GM23338 (cell line): ENCODE measurements around the gene AMOTL1. TPM values are rescaled to one million over a fixed set of nuclear protein-coding genes. Genes with fewer than 3 reads are reported as not detected.
A peak's percentile ranks its signal among the peaks of the same experiment; 100 is the strongest.

ENCODE experiments used
- ATAC-seq: fragments of 200-7000 bp; cut with Tn5 transposase; 3 replicates; pipeline ENCODE4 v1.9.1; 2020
- DNase-seq: peaks from one replicate; pipeline ENCODE4 v3.0.0-alpha.2; 2015; ENCODE audit warnings: low spot score
- H2AFZ ChIP-seq: fragments of 200-600 bp; sonication (generic); 2 replicates; pipeline ENCODE4 v1.8.0; 2016; ENCODE audit warnings: antibody characterized with exemption, mild to moderate bottlenecking, moderate library complexity
- H3F3A ChIP-seq: fragments of 200-600 bp; sonication (generic); replicated peaks from 2 replicates; pipeline ENCODE4 v1.8.0; 2017; ENCODE audit warnings: antibody characterized with exemption, mixed run types, low read depth
- H3K27ac ChIP-seq: fragments of 200-600 bp; sonication (generic); 2 replicates; pipeline ENCODE4 v1.6.1; 2016; ENCODE audit warnings: low read depth
- H3K27me3 ChIP-seq: fragments of 200-600 bp; sonication (generic); 2 replicates; pipeline ENCODE4 v1.8.0; 2016; ENCODE audit warnings: mild to moderate bottlenecking, mixed run types, moderate library complexity; ENCODE audit not compliant: insufficient read depth
- H3K36me3 ChIP-seq: fragments of 200-600 bp; sonication (generic); 2 replicates; pipeline ENCODE4 v1.8.0; 2016; ENCODE audit warnings: mild to moderate bottlenecking; ENCODE audit not compliant: insufficient read depth
- H3K4me1 ChIP-seq: fragments of 200-600 bp; sonication (generic); 2 replicates; pipeline ENCODE4 v1.8.0; 2016; ENCODE audit warnings: mild to moderate bottlenecking, moderate library complexity; ENCODE audit not compliant: insufficient read depth
- H3K4me2 ChIP-seq: fragments of 200-600 bp; sonication (generic); 2 replicates; pipeline ENCODE4 v1.7.1; 2017; ENCODE audit warnings: mixed run types
- H3K4me3 ChIP-seq: fragments of 200-600 bp; sonication (generic); 2 replicates; pipeline ENCODE4 v1.6.1; 2016; ENCODE audit warnings: mixed run types
- H3K79me2 ChIP-seq: fragments of 200-600 bp; sonication (generic); replicated peaks from 2 replicates; pipeline ENCODE4 v1.8.0; 2017; ENCODE audit warnings: mild to moderate bottlenecking; ENCODE audit not compliant: insufficient read depth
- H3K9me2 ChIP-seq: fragments of 200-600 bp; sonication (generic); 2 replicates; pipeline ENCODE4 v1.8.0; 2017; ENCODE audit not compliant: insufficient read depth
- H4K20me1 ChIP-seq: fragments of 200-600 bp; sonication (generic); replicated peaks from 2 replicates; pipeline ENCODE4 v1.8.0; 2017; ENCODE audit warnings: mild to moderate bottlenecking; ENCODE audit not compliant: insufficient read depth
- H3K27ac Mint-ChIP-seq: 2 replicates; pipeline ENCODE4 v1.8.0; 2020; ENCODE audit warnings: inconsistent platforms, mild to moderate bottlenecking, moderate library complexity, mixed read lengths
- H3K27me3 Mint-ChIP-seq: 3 replicates; pipeline ENCODE4 v1.8.0; 2022; ENCODE audit warnings: low read depth, mild to moderate bottlenecking, moderate library complexity, mixed read lengths, inconsistent platforms; ENCODE audit not compliant: insufficient read depth, poor library complexity
- H3K36me3 Mint-ChIP-seq: 3 replicates; pipeline ENCODE4 v1.8.0; 2021; ENCODE audit warnings: low read depth, mild to moderate bottlenecking, inconsistent platforms, moderate library complexity, mixed read lengths
- H3K4me1 Mint-ChIP-seq: 3 replicates; pipeline ENCODE4 v1.8.0; 2020; ENCODE audit warnings: mild to moderate bottlenecking, inconsistent platforms, mixed read lengths
- H3K4me3 Mint-ChIP-seq: 3 replicates; pipeline ENCODE4 v1.8.0; 2021; ENCODE audit warnings: moderate library complexity, mild to moderate bottlenecking, inconsistent platforms, mixed read lengths
- H3K9me3 Mint-ChIP-seq: 3 replicates; pipeline ENCODE4 v1.8.0; 2020; ENCODE audit warnings: moderate library complexity, mild to moderate bottlenecking, inconsistent platforms, mixed read lengths
- CREB1 ChIP-seq: fragments of 250-450 bp; sonication (Bioruptor Pico); IDR thresholded peaks from 2 replicates; pipeline ENCODE4 v1.5.0; 2020; ENCODE audit warnings: low read depth, mild to moderate bottlenecking, moderate library complexity
- CTCF ChIP-seq, 2 experiments: fragments of 200-600 bp in 1 of 2; sonication (generic) in 1 of 2; conservative IDR thresholded peaks; 2 replicates each; pipeline versions ENCODE4 v1.5.1 to v1.6.1; 2016 to 2017; ENCODE audit warnings: antibody characterized with exemption in 2 of 2, low read depth in 2 of 2, mild to moderate bottlenecking in 2 of 2, moderate library complexity in 1 of 2
- ETS1 ChIP-seq: IDR thresholded peaks from 2 replicates; pipeline ENCODE4 v1.6.1; 2016; ENCODE audit warnings: antibody characterized with exemption
- EZH2phosphoT487 ChIP-seq: fragments of 200-600 bp; sonication (generic); IDR thresholded peaks from one replicate; pipeline ENCODE4 v1.8.1; 2018; ENCODE audit warnings: antibody characterized with exemption; ENCODE audit not compliant: unreplicated experiment
- REST ChIP-seq: IDR thresholded peaks from one replicate; pipeline ENCODE4 v1.6.1; 2018; ENCODE audit warnings: antibody characterized with exemption; ENCODE audit not compliant: unreplicated experiment
- ZNF114 ChIP-seq: fragments of 250-450 bp; sonication (Bioruptor Pico); IDR thresholded peaks from 2 replicates; pipeline ENCODE4 v1.5.0; 2020; ENCODE audit warnings: mild to moderate bottlenecking, moderate library complexity
- long read RNA-seq: library from polyadenylated mRNA; unstranded; transcript quantifications from one replicate; pipeline ENCODE4 v2.0.0, GENCODE V29; 2020; ENCODE audit not compliant: unreplicated experiment
- polyA plus RNA-seq: library from polyadenylated mRNA; unstranded; fragments of >200 nt; fragmentation: Nextera tagmentation; extraction: Ambion mirVana; gene quantifications from 2 replicates; pipeline ENCODE4 v1.2.1, GENCODE V29; 2016
- total RNA-seq: library from RNA; depleted of rRNA; stranded (reverse); fragments of >200 nt; shearing (Covaris generic); gene quantifications from 2 replicates; pipeline ENCODE4 v1.2.3, GENCODE V29; 2014; rRNA removed
- TF ChIP-seq, protein P1 (sequence below): fragments of 250-450 bp; sonication (Bioruptor Pico); IDR thresholded peaks from 2 replicates; pipeline ENCODE4 v1.5.0; 2020; ENCODE audit warnings: mild to moderate bottlenecking, moderate library complexity

Gene AMOTL1
- total RNA-seq (18.7 TPM in 2 replicates), polyA plus RNA-seq (4.1 and 4.3 TPM in 2 replicates)
- long read RNA-seq, partial matches to known transcripts, result 1 of 2 reads
- long read RNA-seq, other reads (novel, unspliced or antisense), result 1 of 2 reads

DNA sequence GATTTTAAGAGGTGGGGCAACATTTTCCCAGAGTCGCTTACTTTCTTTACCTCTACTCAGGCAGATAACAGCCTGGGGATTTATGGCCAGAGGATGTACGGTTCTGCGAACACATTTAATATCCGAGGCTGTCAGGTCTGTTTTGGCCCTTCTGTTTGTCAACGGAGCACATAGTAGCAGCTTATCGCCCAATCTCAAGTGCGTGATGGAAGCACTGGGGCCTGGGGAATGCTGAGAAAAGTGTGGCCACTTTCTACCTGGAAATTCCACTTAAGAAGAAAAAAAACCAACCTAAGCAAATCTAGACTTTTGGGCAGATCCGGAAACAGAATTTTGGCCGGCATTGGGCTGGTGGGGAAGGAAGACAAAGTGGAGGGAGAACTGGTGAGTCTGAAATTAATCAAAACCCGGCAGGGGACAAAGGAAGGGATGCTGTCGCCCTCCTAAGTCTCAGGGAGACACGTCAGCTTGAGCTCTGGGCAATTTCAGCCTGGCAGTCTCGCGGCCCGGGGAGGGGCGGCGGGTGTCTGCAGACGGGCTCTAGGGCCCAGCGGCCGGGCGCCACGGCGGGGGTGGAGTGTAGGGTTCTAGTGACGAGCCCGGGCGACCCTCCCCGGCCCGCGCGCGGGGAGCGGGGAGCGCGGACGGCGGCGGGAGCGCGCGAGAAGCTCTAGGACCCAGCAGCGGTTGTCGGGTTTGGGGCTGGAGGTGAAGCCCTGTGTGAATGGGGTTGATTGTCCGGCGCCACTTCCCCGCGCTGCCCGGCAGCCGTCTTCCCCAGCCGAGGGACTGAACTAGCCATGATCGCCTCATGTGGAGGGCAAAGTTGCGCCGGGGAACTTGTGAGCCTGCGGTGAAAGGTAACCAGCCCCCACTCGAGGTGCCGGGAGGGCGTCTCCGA lies at the start of gene AMOTL1:
Gene AMOTL1 (plus strand): TSS at position 656 of the 901 bp plus-strand sequence. CDS start 156 bp downstream, at position 812.
- peaks cover 55% of the 10 kb centered on the region for H3K4me1 ChIP-seq
- DNase-seq (peak; percentile 92), ATAC-seq (peak; percentile 80)
- H3F3A ChIP-seq, result no peaks in the 10 kb centered on the region; the same call in 1 of the 2 replicates
- Mint-ChIP-seq H3K36me3 (peaks cover 4% of the 10 kb centered on the region; the same call in 1 of the 3 replicates), H3K4me3 (no peak within 1 kb of the TSS; the same call in none of the 3 replicates), H3K9me3 (peaks cover 8% of the 10 kb centered on the region; the same call in 2 of the 3 replicates), H3K4me1 (peaks cover 43% of the 10 kb centered on the region), H3K27me3 (peaks cover 22% of the 10 kb centered on the region), H3K27ac (0 out of 2 replicates have a peak within 1 kb of the TSS, but pooled peaks have one; percentile 14)
- H3K36me3 ChIP-seq, result no peaks in the 10 kb centered on the region; the same call in 1 of the 2 replicates
- TF ChIP-seq CTCF (conservative IDR thresholded peaks at IDR 0.05; ENCODE audit: low read depth in 2 of 2) (peak in 1 of 2 experiments; percentile 34; a peak in 1 of 4 replicates), REST (peak; percentile 6), ZNF114 (0 out of 2 replicates have a peak, but pooled peaks have one; percentile 28), ETS1 (no peak), CREB1 (CRISPR knock-in tag) (peak; percentile 86), EZH2phosphoT487 (no peak)
- TF ChIP-seq, protein P1, sequence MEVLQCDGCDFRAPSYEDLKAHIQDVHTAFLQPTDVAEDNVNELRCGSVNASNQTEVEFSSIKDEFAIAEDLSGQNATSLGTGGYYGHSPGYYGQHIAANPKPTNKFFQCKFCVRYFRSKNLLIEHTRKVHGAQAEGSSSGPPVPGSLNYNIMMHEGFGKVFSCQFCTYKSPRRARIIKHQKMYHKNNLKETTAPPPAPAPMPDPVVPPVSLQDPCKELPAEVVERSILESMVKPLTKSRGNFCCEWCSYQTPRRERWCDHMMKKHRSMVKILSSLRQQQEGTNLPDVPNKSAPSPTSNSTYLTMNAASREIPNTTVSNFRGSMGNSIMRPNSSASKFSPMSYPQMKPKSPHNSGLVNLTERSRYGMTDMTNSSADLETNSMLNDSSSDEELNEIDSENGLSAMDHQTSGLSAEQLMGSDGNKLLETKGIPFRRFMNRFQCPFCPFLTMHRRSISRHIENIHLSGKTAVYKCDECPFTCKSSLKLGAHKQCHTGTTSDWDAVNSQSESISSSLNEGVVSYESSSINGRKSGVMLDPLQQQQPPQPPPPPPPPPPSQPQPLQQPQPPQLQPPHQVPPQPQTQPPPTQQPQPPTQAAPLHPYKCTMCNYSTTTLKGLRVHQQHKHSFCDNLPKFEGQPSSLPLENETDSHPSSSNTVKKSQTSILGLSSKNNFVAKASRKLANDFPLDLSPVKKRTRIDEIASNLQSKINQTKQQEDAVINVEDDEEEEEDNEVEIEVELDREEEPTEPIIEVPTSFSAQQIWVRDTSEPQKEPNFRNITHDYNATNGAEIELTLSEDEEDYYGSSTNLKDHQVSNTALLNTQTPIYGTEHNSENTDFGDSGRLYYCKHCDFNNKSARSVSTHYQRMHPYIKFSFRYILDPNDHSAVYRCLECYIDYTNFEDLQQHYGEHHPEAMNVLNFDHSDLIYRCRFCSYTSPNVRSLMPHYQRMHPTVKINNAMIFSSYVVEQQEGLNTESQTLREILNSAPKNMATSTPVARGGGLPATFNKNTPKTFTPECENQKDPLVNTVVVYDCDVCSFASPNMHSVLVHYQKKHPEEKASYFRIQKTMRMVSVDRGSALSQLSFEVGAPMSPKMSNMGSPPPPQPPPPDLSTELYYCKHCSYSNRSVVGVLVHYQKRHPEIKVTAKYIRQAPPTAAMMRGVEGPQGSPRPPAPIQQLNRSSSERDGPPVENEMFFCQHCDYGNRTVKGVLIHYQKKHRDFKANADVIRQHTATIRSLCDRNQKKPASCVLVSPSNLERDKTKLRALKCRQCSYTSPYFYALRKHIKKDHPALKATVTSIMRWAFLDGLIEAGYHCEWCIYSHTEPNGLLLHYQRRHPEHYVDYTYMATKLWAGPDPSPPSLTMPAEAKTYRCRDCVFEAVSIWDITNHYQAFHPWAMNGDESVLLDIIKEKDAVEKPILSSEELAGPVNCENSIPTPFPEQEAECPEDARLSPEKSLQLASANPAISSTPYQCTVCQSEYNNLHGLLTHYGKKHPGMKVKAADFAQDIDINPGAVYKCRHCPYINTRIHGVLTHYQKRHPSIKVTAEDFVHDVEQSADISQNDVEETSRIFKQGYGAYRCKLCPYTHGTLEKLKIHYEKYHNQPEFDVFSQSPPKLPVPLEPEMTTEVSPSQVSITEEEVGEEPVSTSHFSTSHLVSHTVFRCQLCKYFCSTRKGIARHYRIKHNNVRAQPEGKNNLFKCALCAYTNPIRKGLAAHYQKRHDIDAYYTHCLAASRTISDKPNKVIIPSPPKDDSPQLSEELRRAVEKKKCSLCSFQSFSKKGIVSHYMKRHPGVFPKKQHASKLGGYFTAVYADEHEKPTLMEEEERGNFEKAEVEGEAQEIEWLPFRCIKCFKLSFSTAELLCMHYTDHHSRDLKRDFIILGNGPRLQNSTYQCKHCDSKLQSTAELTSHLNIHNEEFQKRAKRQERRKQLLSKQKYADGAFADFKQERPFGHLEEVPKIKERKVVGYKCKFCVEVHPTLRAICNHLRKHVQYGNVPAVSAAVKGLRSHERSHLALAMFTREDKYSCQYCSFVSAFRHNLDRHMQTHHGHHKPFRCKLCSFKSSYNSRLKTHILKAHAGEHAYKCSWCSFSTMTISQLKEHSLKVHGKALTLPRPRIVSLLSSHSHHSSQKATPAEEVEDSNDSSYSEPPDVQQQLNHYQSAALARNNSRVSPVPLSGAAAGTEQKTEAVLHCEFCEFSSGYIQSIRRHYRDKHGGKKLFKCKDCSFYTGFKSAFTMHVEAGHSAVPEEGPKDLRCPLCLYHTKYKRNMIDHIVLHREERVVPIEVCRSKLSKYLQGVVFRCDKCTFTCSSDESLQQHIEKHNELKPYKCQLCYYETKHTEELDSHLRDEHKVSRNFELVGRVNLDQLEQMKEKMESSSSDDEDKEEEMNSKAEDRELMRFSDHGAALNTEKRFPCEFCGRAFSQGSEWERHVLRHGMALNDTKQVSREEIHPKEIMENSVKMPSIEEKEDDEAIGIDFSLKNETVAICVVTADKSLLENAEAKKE (CRISPR knock-in tag), result peak; percentile 28; the same call in 1 of the 2 replicates
- H3K4me3 ChIP-seq, result peak within 1 kb of the TSS; percentile 93
- H3K27ac ChIP-seq, result no peak within 1 kb of the TSS
- H3K9me2 ChIP-seq, result no peaks in the 10 kb centered on the region
- peak within 1 kb of the TSS; percentile 96 for H3K4me2 ChIP-seq
- peaks cover 77% of the 10 kb centered on the region for H3K27me3 ChIP-seq
- peaks cover 42% of the 10 kb centered on the region for H3K79me2 ChIP-seq
- H2AFZ ChIP-seq, result peak within 1 kb of the TSS; percentile 92
- peaks cover 25% of the 10 kb centered on the region for H4K20me1 ChIP-seq
